Endothelial cell of umbilical vein (primary cell): Measurements from ENCODE around the gene CCDC160. TPM values are rescaled to one million over a fixed set of nuclear protein-coding genes. Genes with fewer than 3 reads are reported as not detected.

ENCODE experiments used
- BruUV-seq: library from RNA; stranded (reverse); fragments of 400-500 nt; replicated peaks from 2 replicates; lab custom pipeline; 2021; lab: Mats Ljungman, UMichigan
- CTCF ChIA-PET: fragments of 300-600, 350-600 bp; sonication (Branson Sonifier 250); formaldehyde crosslinking; loops from one replicate; lab custom pipeline; 2021; ENCODE audit warnings: antibody characterized with exemption, inconsistent platforms; lab: Charles Lee
- POLR2A ChIA-PET: fragments of 300-600, 350-600 bp; sonication (Branson Sonifier 250); formaldehyde crosslinking; loops from one replicate; lab custom pipeline; 2021; ENCODE audit warnings: antibody characterized with exemption, inconsistent platforms; lab: Charles Lee
- DNase-seq: peaks from one replicate; pipeline ENCODE4 v3.0.0-alpha.2; 2011; ENCODE audit warnings: low read depth, low spot score
- FAIRE-seq: peaks from 2 replicates; lab custom pipeline; 2011; peaks lifted over from hg19 to GRCh38; lab: Jason Lieb, UNC
- H2AFZ ChIP-seq: 2 replicates; pipeline ENCODE4 v1.6.0; 2012; ENCODE audit warnings: low read depth, low read length, control low read depth, inconsistent platforms
- H3K27ac ChIP-seq: 2 replicates; pipeline ENCODE4 v1.5.1; 2011; ENCODE audit warnings: low read depth, mild to moderate bottlenecking, control low read depth, low read length, moderate library complexity; ENCODE audit not compliant: insufficient read depth
- H3K27me3 ChIP-seq, 2 experiments: 2 replicates each; pipeline versions ENCODE4 v1.6.0 to v1.6.1; 2011; ENCODE audit warnings: low read length in 2 of 2, mixed read lengths in 1 of 2; ENCODE audit not compliant: control insufficient read depth in 2 of 2, insufficient read depth in 2 of 2
- H3K36me3 ChIP-seq, 2 experiments: 2 replicates in 1 of 2; 3 replicates in 1 of 2; pipeline ENCODE4 v1.5.1; 2011; ENCODE audit warnings: low read length in 2 of 2, mild to moderate bottlenecking in 1 of 2, moderate library complexity in 1 of 2; ENCODE audit not compliant: control insufficient read depth in 2 of 2, insufficient read depth in 2 of 2; ENCODE audit errors: extremely low read depth in 1 of 2
- H3K4me1 ChIP-seq: 3 replicates; pipeline ENCODE4 v1.5.1; 2011; ENCODE audit warnings: mild to moderate bottlenecking, low read length; ENCODE audit not compliant: control insufficient read depth, insufficient read depth; ENCODE audit errors: extremely low read depth
- H3K4me2 ChIP-seq: 2 replicates; pipeline ENCODE4 v1.6.1; 2011; ENCODE audit warnings: low read length, control low read depth, mixed read lengths; ENCODE audit not compliant: insufficient read depth
- H3K4me3 ChIP-seq, 3 experiments: fragments of 200-600 bp in 1 of 3; sonication (generic), shearing (Covaris generic) in 1 of 3; replicated peaks in 1 of 3; 2 replicates each; pipeline ENCODE4 v1.5.1; 2011 to 2016; ENCODE audit warnings: control low read depth in 3 of 3, low read length in 3 of 3, mild to moderate bottlenecking in 2 of 3, inconsistent platforms in 1 of 3, low read depth in 1 of 3, moderate library complexity in 1 of 3; ENCODE audit not compliant: insufficient read depth in 1 of 3
- H3K79me2 ChIP-seq: 2 replicates; pipeline ENCODE4 v1.6.0; 2012; ENCODE audit warnings: low read length, inconsistent platforms; ENCODE audit not compliant: control insufficient read depth, insufficient read depth
- H3K9ac ChIP-seq: replicated peaks from 2 replicates; pipeline ENCODE3; 2011; ENCODE audit warnings: low read length, control low read depth; ENCODE audit not compliant: insufficient read depth; ENCODE audit errors: extremely low read depth
- H3K9me1 ChIP-seq: replicated peaks from 3 replicates; pipeline ENCODE4 v1.6.0; 2011; ENCODE audit warnings: mild to moderate bottlenecking, low read length; ENCODE audit not compliant: control insufficient read depth, insufficient read depth; ENCODE audit errors: extremely low read depth
- H3K9me3 ChIP-seq: replicated peaks from 2 replicates; pipeline ENCODE4 v1.5.1; 2012; ENCODE audit warnings: low read length, inconsistent platforms; ENCODE audit not compliant: control insufficient read depth, insufficient read depth
- H4K20me1 ChIP-seq: replicated peaks from 2 replicates; pipeline ENCODE3; 2011; ENCODE audit warnings: mild to moderate bottlenecking, low read length; ENCODE audit not compliant: control insufficient read depth, insufficient read depth; ENCODE audit errors: extremely low read depth
- EZH2 ChIP-seq: IDR thresholded peaks from 2 replicates; pipeline ENCODE4 v1.6.1; 2012; ENCODE audit warnings: borderline replicate concordance, low read depth, mild to moderate bottlenecking, moderate library complexity, low read length, inconsistent platforms; ENCODE audit not compliant: severe bottlenecking
- FOS ChIP-seq: IDR thresholded peaks from 2 replicates; pipeline ENCODE4 v1.6.1; 2011; ENCODE audit warnings: mild to moderate bottlenecking, low read length, moderate library complexity, borderline replicate concordance; ENCODE audit not compliant: insufficient read depth
- GATA2 ChIP-seq: IDR thresholded peaks from 2 replicates; pipeline ENCODE4 v1.7.0; 2011; ENCODE audit warnings: low read depth, mild to moderate bottlenecking, moderate library complexity, mixed read lengths, low read length; ENCODE audit not compliant: insufficient read length, insufficient read depth
- JUN ChIP-seq: IDR thresholded peaks from 2 replicates; pipeline ENCODE4 v1.6.1; 2011; ENCODE audit warnings: borderline replicate concordance, low read depth; ENCODE audit not compliant: insufficient read length, insufficient read depth
- MYC ChIP-seq: IDR thresholded peaks from one replicate; pipeline ENCODE4 v1.6.1; 2011; ENCODE audit warnings: mild to moderate bottlenecking, low read depth, low read length
- POLR2A ChIP-seq: IDR thresholded peaks from 2 replicates; pipeline ENCODE4 v1.6.1; 2012; ENCODE audit warnings: low read depth, mild to moderate bottlenecking, control low read depth, low read length
- POLR2AphosphoS5 ChIP-seq: IDR thresholded peaks from 2 replicates; pipeline ENCODE4 v1.6.1; 2012; ENCODE audit warnings: low read depth, mild to moderate bottlenecking, control low read depth, low read length, moderate library complexity; ENCODE audit not compliant: insufficient read depth
- dilution Hi-C: fragments of 300-500 bp; cut with MboI; formaldehyde crosslinking; loops from one replicate; pipeline ENCODE4 v1.15.0; 2019; ENCODE audit warnings: low sequenced_read_pairs; ENCODE audit not compliant: extremely low pct_ligation_motif_present
- intact Hi-C: fragments of 100-400 bp; cut with micrococcal nuclease; formaldehyde crosslinking; loops from one replicate; pipeline ENCODE4 v1.10.0; 2022
- polyA plus RNA-seq, 4 experiments: library from polyadenylated mRNA; depleted of rRNA in 3 of 4; stranded (reverse) in 3 of 4; unstranded in 1 of 4; fragments of >200 nt; gene quantifications; 2 replicates each; pipeline versions ENCODE4 v1.2.1 to v1.2.3, GENCODE V29; 2011 to 2012; ENCODE audit warnings: missing spikeins in 1 of 4
- total RNA-seq: library from RNA; stranded (reverse); gene quantifications from 2 replicates; pipeline ENCODE4 v1.2.3, GENCODE V29; 2021
- TF ChIP-seq, protein P1 (sequence below), 2 donors: IDR thresholded peaks; 1 replicate in 1 of 2; 2 replicates in 1 of 2; pipeline ENCODE4 v1.5.1; 2011; ENCODE audit warnings: low read length in 2 of 2, mild to moderate bottlenecking in 2 of 2, moderate library complexity in 2 of 2, control low read depth in 1 of 2, inconsistent platforms in 1 of 2, low read depth in 1 of 2; ENCODE audit not compliant: insufficient read depth in 1 of 2; ENCODE audit errors: extremely low read depth in 1 of 2

Gene CCDC160
- total and polyA plus RNA-seq, 2 donors (not counting 3 experiments of a cell fraction or from before 2014, with no cell fraction given): not detected

DNA sequence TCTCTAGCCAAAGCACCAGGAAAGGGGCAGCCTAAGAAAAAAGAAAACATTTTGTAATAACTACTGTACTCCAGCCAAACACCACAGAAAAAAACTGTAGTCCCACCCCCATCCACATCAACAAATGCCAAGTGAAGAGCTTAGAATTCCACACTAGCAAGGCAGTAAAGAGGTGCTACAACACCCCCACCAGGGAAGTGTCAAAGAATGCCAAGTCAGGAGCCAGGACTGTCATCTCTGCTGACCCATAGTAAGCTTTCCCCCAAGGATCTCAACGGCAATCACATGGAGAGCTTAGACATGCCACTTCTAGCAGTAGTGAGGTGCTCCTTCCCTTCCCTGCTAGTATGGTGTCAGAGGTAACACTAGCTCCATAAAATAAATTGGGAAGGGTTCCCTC lies 34.4 kb upstream of the CCDC160 start:
- FAIRE-seq: no peak
- CTCF ChIA-PET: no interaction called here

DNA sequence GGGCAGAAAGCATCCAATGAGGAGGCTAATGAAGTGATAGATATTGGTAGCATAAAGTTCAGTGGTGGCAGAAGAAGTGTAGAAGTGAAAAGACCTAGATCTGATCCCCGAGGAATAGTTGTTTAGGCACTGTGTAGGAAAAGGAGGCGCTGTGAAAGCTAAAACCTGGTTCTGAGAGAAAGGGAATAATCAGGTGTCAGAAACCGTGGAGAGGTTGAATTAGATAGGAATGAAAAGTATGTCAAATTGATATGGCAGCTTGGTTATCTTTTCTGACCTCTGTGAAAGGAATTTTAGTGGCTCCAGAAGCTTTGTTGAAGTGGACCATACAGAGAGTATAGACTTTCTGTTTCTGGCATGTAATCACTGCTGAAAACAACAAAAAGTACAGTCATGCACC lies 30.8 kb upstream of the CCDC160 start:
- dilution Hi-C loops: no loop called here
- FAIRE-seq: no peak

More for the DNA sequence above, 34.4 kb upstream of the CCDC160 start:
- Histone ChIP-seq H3K4me3 (no peak overlapping the region), H3K9me1 (no peaks in the 10 kb centered on the region), H3K27ac (no peak overlapping the region), H3K79me2 (no peaks in the 10 kb centered on the region), H3K36me3 (no peaks in the 10 kb centered on the region), H3K4me2 (no peak overlapping the region), H2AFZ (no peak overlapping the region), H3K4me1 (no peaks in the 10 kb centered on the region), H3K9me3 (no peaks in the 10 kb centered on the region), H3K27me3 (no peaks in the 10 kb centered on the region), H3K9ac (no peak overlapping the region), H4K20me1 (no peaks in the 10 kb centered on the region)
- POLR2A ChIA-PET: no interaction called here
- no TSS peak for BruUV-seq
- dilution Hi-C loops (no loop called here), intact Hi-C loops (no loop called here)
- TF ChIP-seq, protein P1, sequence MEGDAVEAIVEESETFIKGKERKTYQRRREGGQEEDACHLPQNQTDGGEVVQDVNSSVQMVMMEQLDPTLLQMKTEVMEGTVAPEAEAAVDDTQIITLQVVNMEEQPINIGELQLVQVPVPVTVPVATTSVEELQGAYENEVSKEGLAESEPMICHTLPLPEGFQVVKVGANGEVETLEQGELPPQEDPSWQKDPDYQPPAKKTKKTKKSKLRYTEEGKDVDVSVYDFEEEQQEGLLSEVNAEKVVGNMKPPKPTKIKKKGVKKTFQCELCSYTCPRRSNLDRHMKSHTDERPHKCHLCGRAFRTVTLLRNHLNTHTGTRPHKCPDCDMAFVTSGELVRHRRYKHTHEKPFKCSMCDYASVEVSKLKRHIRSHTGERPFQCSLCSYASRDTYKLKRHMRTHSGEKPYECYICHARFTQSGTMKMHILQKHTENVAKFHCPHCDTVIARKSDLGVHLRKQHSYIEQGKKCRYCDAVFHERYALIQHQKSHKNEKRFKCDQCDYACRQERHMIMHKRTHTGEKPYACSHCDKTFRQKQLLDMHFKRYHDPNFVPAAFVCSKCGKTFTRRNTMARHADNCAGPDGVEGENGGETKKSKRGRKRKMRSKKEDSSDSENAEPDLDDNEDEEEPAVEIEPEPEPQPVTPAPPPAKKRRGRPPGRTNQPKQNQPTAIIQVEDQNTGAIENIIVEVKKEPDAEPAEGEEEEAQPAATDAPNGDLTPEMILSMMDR (IDR thresholded peaks at IDR 0.05; ENCODE audit: extremely low read depth in 1 of 2, insufficient read depth in 1 of 2, low read depth in 1 of 2, low read length in 2 of 2): no peak
- no peak for TF ChIP-seq GATA2
- no peak for TF ChIP-seq JUN
- TF ChIP-seq FOS: no peak
- no peak for DNase-seq

More for the DNA sequence above, 30.8 kb upstream of the CCDC160 start:
- no peaks in the 10 kb centered on the region for H4K20me1 ChIP-seq
- intact Hi-C loops: no loop called here
- no peak overlapping the region for H2AFZ ChIP-seq
- no peak for DNase-seq
- no peaks in the 10 kb centered on the region for H3K79me2 ChIP-seq
- no peaks in the 10 kb centered on the region for H3K36me3 ChIP-seq
- no peaks in the 10 kb centered on the region for H3K4me1 ChIP-seq
- H3K27ac ChIP-seq: no peak overlapping the region
- H3K4me3 ChIP-seq: no peak overlapping the region
- no peaks in the 10 kb centered on the region for H3K9me3 ChIP-seq
- TF ChIP-seq MYC: no peak
- TF ChIP-seq FOS: no peak
- TF ChIP-seq POLR2AphosphoS5: no peak
- no peak for TF ChIP-seq EZH2
- TF ChIP-seq, protein P1 (IDR thresholded peaks at IDR 0.05; ENCODE audit: extremely low read depth in 1 of 2, insufficient read depth in 1 of 2, low read depth in 1 of 2, low read length in 2 of 2): no peak
- no peak for TF ChIP-seq POLR2A
- TF ChIP-seq GATA2: no peak
- H3K27me3 ChIP-seq: no peaks in the 10 kb centered on the region
- H3K9ac ChIP-seq: no peak overlapping the region
- no peaks in the 10 kb centered on the region for H3K9me1 ChIP-seq
- no TSS peak for BruUV-seq
- H3K4me2 ChIP-seq: no peak overlapping the region
- POLR2A ChIA-PET: no interaction called here
- CTCF ChIA-PET: no interaction called here
